ENCODE measurements around the gene ZNF74. TPM values are rescaled to one million over a fixed set of nuclear protein-coding genes. Genes with fewer than 3 reads are reported as not detected.

ZNF74 gene
- total and polyA plus RNA-seq, 2 donors (not counting 1 experiment from before 2014, with no cell fraction given): 11.6 TPM

GRCh38 chr22:20439928-20440575, 46.1 kb downstream of the ZNF74 start:
- WGBS (ENCODE audit: insufficient coverage): 98% methylated on average over 5 of the region's 5 CpGs
- H3K9ac ChIP-seq (ENCODE audit: low read length): no peak overlapping the region

More at GRCh38 chr22:20439928-20440575, 46.1 kb downstream of the ZNF74 start:
- no peak overlapping the region for H2AFZ ChIP-seq (ENCODE audit: insufficient read depth, low read depth, low read length, poor library complexity, severe bottlenecking)
- no peak for DNase-seq
- H3K27me3 Mint-ChIP-seq: peaks cover 21% of the 10 kb centered on the region
- H3K4me2 ChIP-seq (replicated peaks; ENCODE audit: low read depth, low read length, poor library complexity, severe bottlenecking): no peak overlapping the region
- peaks cover 0 to 20% of the 10 kb centered on the region in 2 experiments for H3K36me3 ChIP-seq (replicated peaks in 1 of 2; ENCODE audit: control extremely low read depth in 1 of 2, control insufficient read depth in 1 of 2, extremely low read depth in 1 of 2, insufficient read depth in 2 of 2, low read length in 1 of 2)
- H3K9me3 Mint-ChIP-seq (ENCODE audit: insufficient read depth): no peaks in the 10 kb centered on the region
- ChIA-PET POLR2A (no interaction called here), CTCF (interaction anchor here (1.8 kb wide), 1 partner anchor 22 kb away, joined by 7 read pairs; no protein-coding TSS in a partner anchor)
- TF ChIP-seq EZH2 (IDR thresholded peaks at IDR 0.05; ENCODE audit: borderline replicate concordance, insufficient read depth, low read depth, low read length, poor library complexity, severe bottlenecking) (no peak), CTCF (IDR thresholded peaks at IDR 0.05) (no peak)
- H3K27ac Mint-ChIP-seq: no peak overlapping the region
- intact Hi-C loops (cut with micrococcal nuclease): no loop called here
- H3K4me3 ChIP-seq (ENCODE audit: control extremely low read depth in 1 of 5, extremely low read depth in 1 of 5, insufficient read depth in 1 of 5, low read depth in 2 of 5, low read length in 4 of 5): no peak overlapping the region
- peaks cover 0 to 17% (median 0%) of the 10 kb centered on the region in 3 donors for H3K9me3 ChIP-seq (ENCODE audit: control extremely low read depth in 1 of 3, control insufficient read depth in 2 of 3, insufficient read depth in 1 of 3, low read length in 2 of 3)
- no peak overlapping the region for H3K4me3 Mint-ChIP-seq
- H3K27ac ChIP-seq (ENCODE audit: low read length in 2 of 2): no peak overlapping the region
- no peaks in the 10 kb centered on the region for H3K79me2 ChIP-seq (ENCODE audit: control insufficient read depth, insufficient read depth, low read length)
- peaks cover 19 to 27% of the 10 kb centered on the region in 2 donors for H3K4me1 ChIP-seq (ENCODE audit: control insufficient read depth in 2 of 2, insufficient read depth in 2 of 2, low read length in 2 of 2)
- H3K4me1 Mint-ChIP-seq: peaks cover 22% of the 10 kb centered on the region
- ATAC-seq (ENCODE audit: low read depth): no peak
- H4K20me1 ChIP-seq (ENCODE audit: control insufficient read depth, insufficient read depth, low read length, poor library complexity, severe bottlenecking): peaks cover 19% of the 10 kb centered on the region
- peaks cover 0 to 37% (median 23%) of the 10 kb centered on the region in 4 experiments for H3K27me3 ChIP-seq (replicated peaks in 1 of 4; ENCODE audit: control extremely low read depth in 1 of 4, control insufficient read depth in 3 of 4, insufficient read depth in 4 of 4, low read length in 3 of 4)

Measured in B cell (primary cell).